Measurements from ENCODE around the gene HIVEP3. TPM values are rescaled to one million over a fixed set of nuclear protein-coding genes. Genes with fewer than 3 reads are reported as not detected.

The HIVEP3 gene
- total and polyA plus RNA-seq, 2 of the 13 experiments (the other 11 are each of a cell fraction or from before 2014, with no cell fraction given): 0.05 TPM; not detected in 1

GRCh38 chr1:41482001-41482765 is 436.5 kb downstream of the HIVEP3 start:
- Histone ChIP-seq H3K79me2 (ENCODE audit: insufficient read depth, low read length) (no peaks in the 10 kb centered on the region), H3K9me3 (ENCODE audit: low read length) (no peaks in the 10 kb centered on the region), H3K4me3 (replicated peaks in 1 of 3; ENCODE audit: insufficient read depth in 1 of 3, low read depth in 2 of 3, low read length in 3 of 3) (no peak overlapping the region), H3K27ac (ENCODE audit: extremely low read length, insufficient read depth, low read length) (no peak overlapping the region), H3K9ac (ENCODE audit: insufficient read depth, low read depth, low read length) (no peak overlapping the region), H3K4me2 (ENCODE audit: low read depth, low read length) (no peak overlapping the region), H3K36me3 (replicated peaks in 1 of 2; ENCODE audit: control insufficient read depth in 1 of 2, insufficient read depth in 2 of 2, low read length in 2 of 2) (no peaks in the 10 kb centered on the region), H2AFZ (ENCODE audit: low read length) (no peak overlapping the region), H4K20me1 (ENCODE audit: insufficient read depth, low read length) (no peaks in the 10 kb centered on the region), H3K27me3 (ENCODE audit: control insufficient read depth in 1 of 2, insufficient read depth in 2 of 2, low read length in 2 of 2) (peaks cover 0 to 8% of the 10 kb centered on the region in 2 experiments; a peak in 3 of 5 replicates), H3K4me1 (ENCODE audit: insufficient read depth, low read length) (peaks cover 28% of the 10 kb centered on the region)
- no TSS peak for BruUV-seq (replicated peaks)
- DNase-seq (ENCODE audit: low spot score) (no peak), ATAC-seq (no peak), FAIRE-seq (no peak)
- CTCF ChIA-PET (ENCODE audit: low intra/inter-chr PET ratio, low total read pairs): no interaction called here
- intact Hi-C loops (cut with micrococcal nuclease; ENCODE audit: unreplicated experiment) (no loop called here), in situ Hi-C loops (cut with HindIII; ENCODE audit: extremely low pct_ligation_motif_present, low pct_unique_long_range_greater_than_20kb) (no loop called here)
- TF ChIP-seq ESRRA (CRISPR knock-in tag; IDR thresholded peaks at IDR 0.05; ENCODE audit: low read depth): no peak
- TF ChIP-seq ZNF687 (CRISPR knock-in tag; IDR thresholded peaks at IDR 0.05): 0 out of 2 replicates have a peak, but pooled peaks have one; percentile 12
- 0 out of 2 replicates have a peak, but pooled peaks have one; percentile 43 for TF ChIP-seq HNRNPL (IDR thresholded peaks at IDR 0.05; ENCODE audit: low read depth, low read length)
- POLR2A ChIA-PET: no interaction called here
- WGBS (ENCODE audit: low lambda C conversion rate): 76% methylated on average over 18 of the region's 18 CpGs

Data from HepG2 (cell line).